C1 segment of cervical spinal cord (tissue), 14 donors: Measurements from ENCODE around the gene PRKAB2.
"Not testable (repeated sequence)": the region's sequence is repeated elsewhere in the genome, so short reads cannot be mapped to it uniquely, and the experiment has no call there.

Source experiments
- DNase-seq, 14 donors: peaks; one replicate each; lab custom pipeline; 2025; lab: John Stamatoyannopoulos, UW

Gene PRKAB2

GRCh38 chr1:147110434-147110833 lies 61.8 kb downstream of the PRKAB2 start:
- no peak for DNase-seq

- DNase-seq, result no peak
Measured at GRCh38 chr1:147109762-147110161, 62.5 kb downstream of the PRKAB2 start.

- DNase-seq, result no peak
Measured at GRCh38 chr1:147109041-147109440, 63.2 kb downstream of the PRKAB2 start.

GRCh38 chr1:147106407-147106881 lies 65.8 kb downstream of the PRKAB2 start:
- DNase-seq, result not testable (repeated sequence)

GRCh38 chr1:147105909-147106308 lies 66.4 kb downstream of the PRKAB2 start:
- no peak for DNase-seq
